Endothelial cell of umbilical vein (primary cell): ENCODE results near the gene SATB1. TPM values are rescaled to one million over a fixed set of nuclear protein-coding genes. Genes with fewer than 3 reads are reported as not detected.

Source experiments
- BruUV-seq: library from RNA; stranded (reverse); fragments of 400-500 nt; replicated peaks from 2 replicates; lab custom pipeline; 2021; lab: Mats Ljungman, UMichigan
- CTCF ChIA-PET: fragments of 300-600, 350-600 bp; sonication (Branson Sonifier 250); formaldehyde crosslinking; loops from one replicate; lab custom pipeline; 2021; ENCODE audit warnings: antibody characterized with exemption, inconsistent platforms; lab: Charles Lee
- POLR2A ChIA-PET: fragments of 300-600, 350-600 bp; sonication (Branson Sonifier 250); formaldehyde crosslinking; loops from one replicate; lab custom pipeline; 2021; ENCODE audit warnings: antibody characterized with exemption, inconsistent platforms; lab: Charles Lee
- DNase-seq: peaks from one replicate; pipeline ENCODE4 v3.0.0-alpha.2; 2011; ENCODE audit warnings: low read depth, low spot score
- FAIRE-seq: peaks from 2 replicates; lab custom pipeline; 2011; peaks lifted over from hg19 to GRCh38; lab: Jason Lieb, UNC
- H2AFZ ChIP-seq: 2 replicates; pipeline ENCODE4 v1.6.0; 2012; ENCODE audit warnings: low read depth, low read length, control low read depth, inconsistent platforms
- H3K27ac ChIP-seq: 2 replicates; pipeline ENCODE4 v1.5.1; 2011; ENCODE audit warnings: low read depth, mild to moderate bottlenecking, control low read depth, low read length, moderate library complexity; ENCODE audit not compliant: insufficient read depth
- H3K27me3 ChIP-seq, 2 experiments: 2 replicates each; pipeline versions ENCODE4 v1.6.0 to v1.6.1; 2011; ENCODE audit warnings: low read length in 2 of 2, mixed read lengths in 1 of 2; ENCODE audit not compliant: control insufficient read depth in 2 of 2, insufficient read depth in 2 of 2
- H3K36me3 ChIP-seq, 2 experiments: 2 replicates in 1 of 2; 3 replicates in 1 of 2; pipeline ENCODE4 v1.5.1; 2011; ENCODE audit warnings: low read length in 2 of 2, mild to moderate bottlenecking in 1 of 2, moderate library complexity in 1 of 2; ENCODE audit not compliant: control insufficient read depth in 2 of 2, insufficient read depth in 2 of 2; ENCODE audit errors: extremely low read depth in 1 of 2
- H3K4me1 ChIP-seq: 3 replicates; pipeline ENCODE4 v1.5.1; 2011; ENCODE audit warnings: mild to moderate bottlenecking, low read length; ENCODE audit not compliant: control insufficient read depth, insufficient read depth; ENCODE audit errors: extremely low read depth
- H3K4me2 ChIP-seq: 2 replicates; pipeline ENCODE4 v1.6.1; 2011; ENCODE audit warnings: low read length, control low read depth, mixed read lengths; ENCODE audit not compliant: insufficient read depth
- H3K4me3 ChIP-seq, 3 experiments: fragments of 200-600 bp in 1 of 3; sonication (generic), shearing (Covaris generic) in 1 of 3; replicated peaks in 1 of 3; 2 replicates each; pipeline ENCODE4 v1.5.1; 2011 to 2016; ENCODE audit warnings: control low read depth in 3 of 3, low read length in 3 of 3, mild to moderate bottlenecking in 2 of 3, inconsistent platforms in 1 of 3, low read depth in 1 of 3, moderate library complexity in 1 of 3; ENCODE audit not compliant: insufficient read depth in 1 of 3
- H3K79me2 ChIP-seq: 2 replicates; pipeline ENCODE4 v1.6.0; 2012; ENCODE audit warnings: low read length, inconsistent platforms; ENCODE audit not compliant: control insufficient read depth, insufficient read depth
- H3K9ac ChIP-seq: replicated peaks from 2 replicates; pipeline ENCODE3; 2011; ENCODE audit warnings: low read length, control low read depth; ENCODE audit not compliant: insufficient read depth; ENCODE audit errors: extremely low read depth
- H3K9me1 ChIP-seq: replicated peaks from 3 replicates; pipeline ENCODE4 v1.6.0; 2011; ENCODE audit warnings: mild to moderate bottlenecking, low read length; ENCODE audit not compliant: control insufficient read depth, insufficient read depth; ENCODE audit errors: extremely low read depth
- H3K9me3 ChIP-seq: replicated peaks from 2 replicates; pipeline ENCODE4 v1.5.1; 2012; ENCODE audit warnings: low read length, inconsistent platforms; ENCODE audit not compliant: control insufficient read depth, insufficient read depth
- H4K20me1 ChIP-seq: replicated peaks from 2 replicates; pipeline ENCODE3; 2011; ENCODE audit warnings: mild to moderate bottlenecking, low read length; ENCODE audit not compliant: control insufficient read depth, insufficient read depth; ENCODE audit errors: extremely low read depth
- CTCF ChIP-seq, 2 donors: IDR thresholded peaks; 1 replicate in 1 of 2; 2 replicates in 1 of 2; pipeline ENCODE4 v1.5.1; 2011; ENCODE audit warnings: low read length in 2 of 2, mild to moderate bottlenecking in 2 of 2, moderate library complexity in 2 of 2, control low read depth in 1 of 2, inconsistent platforms in 1 of 2, low read depth in 1 of 2; ENCODE audit not compliant: insufficient read depth in 1 of 2; ENCODE audit errors: extremely low read depth in 1 of 2
- EZH2 ChIP-seq: IDR thresholded peaks from 2 replicates; pipeline ENCODE4 v1.6.1; 2012; ENCODE audit warnings: borderline replicate concordance, low read depth, mild to moderate bottlenecking, moderate library complexity, low read length, inconsistent platforms; ENCODE audit not compliant: severe bottlenecking
- FOS ChIP-seq: IDR thresholded peaks from 2 replicates; pipeline ENCODE4 v1.6.1; 2011; ENCODE audit warnings: mild to moderate bottlenecking, low read length, moderate library complexity, borderline replicate concordance; ENCODE audit not compliant: insufficient read depth
- GATA2 ChIP-seq: IDR thresholded peaks from 2 replicates; pipeline ENCODE4 v1.7.0; 2011; ENCODE audit warnings: low read depth, mild to moderate bottlenecking, moderate library complexity, mixed read lengths, low read length; ENCODE audit not compliant: insufficient read length, insufficient read depth
- JUN ChIP-seq: IDR thresholded peaks from 2 replicates; pipeline ENCODE4 v1.6.1; 2011; ENCODE audit warnings: borderline replicate concordance, low read depth; ENCODE audit not compliant: insufficient read length, insufficient read depth
- MAX ChIP-seq: IDR thresholded peaks from 2 replicates; pipeline ENCODE4 v1.6.1; 2011; ENCODE audit not compliant: insufficient read depth, insufficient read length
- POLR2A ChIP-seq: IDR thresholded peaks from 2 replicates; pipeline ENCODE4 v1.6.1; 2012; ENCODE audit warnings: low read depth, mild to moderate bottlenecking, control low read depth, low read length
- dilution Hi-C: fragments of 300-500 bp; cut with MboI; formaldehyde crosslinking; loops from one replicate; pipeline ENCODE4 v1.15.0; 2019; ENCODE audit warnings: low sequenced_read_pairs; ENCODE audit not compliant: extremely low pct_ligation_motif_present
- intact Hi-C: fragments of 100-400 bp; cut with micrococcal nuclease; formaldehyde crosslinking; loops from one replicate; pipeline ENCODE4 v1.10.0; 2022
- polyA plus RNA-seq, 4 experiments: library from polyadenylated mRNA; depleted of rRNA in 3 of 4; stranded (reverse) in 3 of 4; unstranded in 1 of 4; fragments of >200 nt; gene quantifications; 2 replicates each; pipeline versions ENCODE4 v1.2.1 to v1.2.3, GENCODE V29; 2011 to 2012; ENCODE audit warnings: missing spikeins in 1 of 4
- total RNA-seq: library from RNA; stranded (reverse); gene quantifications from 2 replicates; pipeline ENCODE4 v1.2.3, GENCODE V29; 2021

Gene SATB1
- total and polyA plus RNA-seq, 2 donors (not counting 3 experiments of a cell fraction or from before 2014, with no cell fraction given) = 3.9 to 6.2 TPM

- no peaks in the 10 kb centered on the region for H4K20me1 ChIP-seq
- intact Hi-C loops (no loop called here), dilution Hi-C loops (no loop called here)
- ChIA-PET POLR2A (no interaction called here), CTCF (no interaction called here)
- H3K36me3 ChIP-seq = no peaks in the 10 kb centered on the region
- no peak overlapping the region for H3K4me3 ChIP-seq
- H3K4me1 ChIP-seq = peaks cover 8% of the 10 kb centered on the region
- no peak overlapping the region for H3K4me2 ChIP-seq
- peaks cover 8 to 39% of the 10 kb centered on the region in 2 experiments for H3K27me3 ChIP-seq
- no peaks in the 10 kb centered on the region for H3K9me1 ChIP-seq
- no peak for FAIRE-seq
- no peak for TF ChIP-seq JUN
- TF ChIP-seq MAX = no peak
- no peak for TF ChIP-seq POLR2A
- TF ChIP-seq EZH2 = no peak
- no peak for TF ChIP-seq FOS
- TF ChIP-seq CTCF (IDR thresholded peaks at IDR 0.05; ENCODE audit: extremely low read depth in 1 of 2, insufficient read depth in 1 of 2, low read depth in 1 of 2, low read length in 2 of 2) = no peak
- no peak for TF ChIP-seq GATA2
- no peak overlapping the region for H3K27ac ChIP-seq
- no peak for DNase-seq
- no TSS peak for BruUV-seq
- H3K9ac ChIP-seq = no peak overlapping the region
- no peak overlapping the region for H2AFZ ChIP-seq
- no peaks in the 10 kb centered on the region for H3K9me3 ChIP-seq
- no peaks in the 10 kb centered on the region for H3K79me2 ChIP-seq
These were observed 1.6 kb upstream of the SATB1 start for GRCh38 chr3:18426597-18427193.
